ENCODE measurements around the gene SYCE1L. TPM values are rescaled to one million over a fixed set of nuclear protein-coding genes. Genes with fewer than 3 reads are reported as not detected.

SYCE1L gene
- total RNA-seq, 3 donors from 2014 or later = 0.48 to 5.1 (median 3.6) TPM

Other genes starting within 250 kb of the SYCE1L start
- 10 to 100 TPM; 21.6 to 26.6 (median 22.5) TPM for gene MON1B, start 8.2 kb upstream of the SYCE1L start, total RNA-seq
- gene ADAMTS18, start 235.6 kb downstream of the SYCE1L start, total RNA-seq = 10 to 100 TPM in 1 of 3 donors, 1 to 10 TPM in 1, under 1 TPM in 1; 0.48 to 20.6 (median 1.9) TPM